A673 (cell line): ENCODE data around the gene SF3B1. TPM values are rescaled to one million over a fixed set of nuclear protein-coding genes. Genes with fewer than 3 reads are reported as not detected.

Experiments
- BruUV-seq: library from RNA; stranded (reverse); fragments of 400-500 nt; replicated peaks from 2 replicates; lab custom pipeline; 2021; lab: Mats Ljungman, UMichigan
- CTCF ChIA-PET: fragments of 300-600 bp; sonication (Branson Sonifier 250); formaldehyde crosslinking; loops from one replicate; lab custom pipeline; 2022; ENCODE audit warnings: antibody characterized with exemption; lab: Charles Lee
- POLR2A ChIA-PET: fragments of 300-600 bp; sonication (Branson Sonifier 250); formaldehyde crosslinking; loops from one replicate; lab custom pipeline; 2022; ENCODE audit warnings: antibody characterized with exemption; ENCODE audit not compliant: low non-redundant PET; lab: Charles Lee
- DNase-seq: peaks from one replicate; pipeline ENCODE4 v3.0.0-alpha.2; 2015; ENCODE audit warnings: low spot score
- H3K27ac ChIP-seq: fragments of 200-600 bp; sonication (generic); 2 replicates; pipeline ENCODE4 v1.5.1; 2016; ENCODE audit warnings: mixed run types, low read depth, mild to moderate bottlenecking, mixed read lengths, antibody characterized with exemption, low read length; ENCODE audit not compliant: poor library complexity, severe bottlenecking
- H3K27me3 ChIP-seq: fragments of 200-600 bp; sonication (generic); replicated peaks from 2 replicates; pipeline ENCODE4 v1.6.1; 2017; ENCODE audit warnings: mixed run types, low read depth, mild to moderate bottlenecking, mixed read lengths, antibody characterized with exemption, low read length; ENCODE audit not compliant: insufficient read depth, poor library complexity
- H3K36me3 ChIP-seq: fragments of 200-600 bp; sonication (generic); 2 replicates; pipeline ENCODE4 v1.6.1; 2016; ENCODE audit warnings: mixed run types, mild to moderate bottlenecking, mixed read lengths, antibody characterized with exemption, low read length; ENCODE audit not compliant: insufficient read depth, poor library complexity, severe bottlenecking
- H3K4me1 ChIP-seq: fragments of 200-600 bp; sonication (generic); 2 replicates; pipeline ENCODE4 v1.6.1; 2017; ENCODE audit warnings: mixed run types, mild to moderate bottlenecking, mixed read lengths, antibody characterized with exemption, low read length; ENCODE audit not compliant: insufficient read depth, poor library complexity, severe bottlenecking
- H3K4me3 ChIP-seq: fragments of 200-600 bp; sonication (generic); 2 replicates; pipeline ENCODE4 v1.5.1; 2016; ENCODE audit warnings: low read depth, mixed run types, mild to moderate bottlenecking, mixed read lengths, low read length; ENCODE audit not compliant: poor library complexity, severe bottlenecking
- H3K9me3 ChIP-seq: fragments of 200-600 bp; sonication (generic); 2 replicates; pipeline ENCODE4 v1.6.1; 2016; ENCODE audit warnings: mixed run types, low read depth, mild to moderate bottlenecking, mixed read lengths, antibody characterized with exemption, low read length; ENCODE audit not compliant: poor library complexity, severe bottlenecking
- CTCF ChIP-seq: fragments of 300-800, 200-600 bp; sonication (generic); conservative IDR thresholded peaks from 2 replicates; pipeline ENCODE4 v1.5.1; 2017; ENCODE audit warnings: low read depth, mild to moderate bottlenecking, antibody characterized with exemption, low read length, moderate library complexity, mixed read lengths
- EZH2 ChIP-seq: fragments of 200-600 bp; sonication (generic); IDR thresholded peaks from 2 replicates; pipeline ENCODE4 v1.6.1; 2017; ENCODE audit warnings: borderline replicate concordance, low read depth, mild to moderate bottlenecking, mixed read lengths, antibody characterized with exemption, low read length; ENCODE audit not compliant: poor library complexity, severe bottlenecking
- intact Hi-C: fragments of 100-400 bp; cut with micrococcal nuclease; formaldehyde crosslinking; loops from one replicate; pipeline ENCODE4 v1.10.0; 2022; ENCODE audit not compliant: unreplicated experiment
- total RNA-seq: library from RNA; stranded (reverse); gene quantifications from 2 replicates; pipeline ENCODE4 v1.2.3, GENCODE V29; 2021

Gene SF3B1
- total RNA-seq, 1 experiment from 2014 or later: 287 TPM

- Histone ChIP-seq H3K4me3 (no peak overlapping the region), H3K36me3 (no peaks in the 10 kb centered on the region), H3K27me3 (no peaks in the 10 kb centered on the region), H3K27ac (no peak overlapping the region), H3K4me1 (no peaks in the 10 kb centered on the region), H3K9me3 (no peaks in the 10 kb centered on the region)
- TF ChIP-seq EZH2: no peak
- TF ChIP-seq CTCF: no peak
- no peak for DNase-seq
- no TSS peak for BruUV-seq
- ChIA-PET POLR2A (no interaction called here), CTCF (no interaction called here)
- intact Hi-C loops: no loop called here
These were observed 81.2 kb downstream of the SF3B1 start for GRCh38 chr2:197353393-197354168.

GRCh38 chr2:197349699-197350098, 85.1 kb downstream of the SF3B1 start:
- TF ChIP-seq CTCF (no peak), EZH2 (no peak)
- no peak overlapping the region for H3K27ac ChIP-seq
- H3K9me3 ChIP-seq: no peaks in the 10 kb centered on the region
- ChIA-PET CTCF (no interaction called here), POLR2A (no interaction called here)
- H3K4me1 ChIP-seq: no peaks in the 10 kb centered on the region
- H3K36me3 ChIP-seq: no peaks in the 10 kb centered on the region
- no peak overlapping the region for H3K4me3 ChIP-seq
- intact Hi-C loops: no loop called here
- DNase-seq: no peak
- no TSS peak for BruUV-seq
- H3K27me3 ChIP-seq: no peaks in the 10 kb centered on the region

- no TSS peak for BruUV-seq
- H3K4me1 ChIP-seq: no peaks in the 10 kb centered on the region
- intact Hi-C loops: no loop called here
- ChIA-PET POLR2A (no interaction called here), CTCF (no interaction called here)
- no peaks in the 10 kb centered on the region for H3K9me3 ChIP-seq
- no peaks in the 10 kb centered on the region for H3K27me3 ChIP-seq
- no peak for DNase-seq
- no peak overlapping the region for H3K27ac ChIP-seq
- no peak overlapping the region for H3K4me3 ChIP-seq
- no peak for TF ChIP-seq CTCF
- TF ChIP-seq EZH2: no peak
- H3K36me3 ChIP-seq: no peaks in the 10 kb centered on the region
These were observed 86.0 kb downstream of the SF3B1 start for GRCh38 chr2:197348721-197349360.
